GM19240 (cell line): ENCODE results near the gene ZDHHC18.
A peak's percentile ranks its signal among the peaks of the same experiment; 100 is the strongest.

Experiments used
- DNase-seq: peaks from one replicate; pipeline ENCODE4 v3.0.0; 2011; ENCODE audit warnings: low spot score; ENCODE audit not compliant: insufficient read length

ZDHHC18 gene

GRCh38 chr1:26826261-26827105 is at the start of gene ZDHHC18:
ZDHHC18 (plus strand) TSS chr1:26826688; CDS start chr1:26826805, 117 bp downstream.
- DNase-seq = peak; percentile 75

- DNase-seq = no peak
Measured at GRCh38 chr1:26779098-26779668, 47.3 kb upstream of the ZDHHC18 start.

- DNase-seq = no peak
Measured at GRCh38 chr1:26780344-26780957, 46.0 kb upstream of the ZDHHC18 start.

GRCh38 chr1:26781206-26781825 is 45.2 kb upstream of the ZDHHC18 start:
- DNase-seq = no peak

- DNase-seq = no peak
Measured at GRCh38 chr1:26782521-26783212, 43.8 kb upstream of the ZDHHC18 start.

- DNase-seq = no peak
Measured at GRCh38 chr1:26783646-26784022, 42.9 kb upstream of the ZDHHC18 start.

- no peak for DNase-seq
Measured at GRCh38 chr1:26784023-26784871, 42.2 kb upstream of the ZDHHC18 start.

GRCh38 chr1:26784886-26785285 is 41.6 kb upstream of the ZDHHC18 start:
- DNase-seq = no peak

GRCh38 chr1:26785611-26786436 is 40.7 kb upstream of the ZDHHC18 start:
- DNase-seq = no peak

- peak; percentile 47 for DNase-seq
Measured at GRCh38 chr1:26786437-26787380, 39.8 kb upstream of the ZDHHC18 start.

- peak; percentile 59 for DNase-seq
Measured at GRCh38 chr1:26787381-26787705, 39.1 kb upstream of the ZDHHC18 start.

- DNase-seq = peak; percentile 85
Measured at GRCh38 chr1:26787706-26788514, 38.6 kb upstream of the ZDHHC18 start, which contains the start of gene PIGV. PIGV (plus strand) TSS chr1:26787950; CDS start chr1:26790816, 2,866 bp downstream.

- no peak for DNase-seq
Measured at GRCh38 chr1:26788515-26788785, 38.0 kb upstream of the ZDHHC18 start.

- DNase-seq = peak; percentile 86
Measured at GRCh38 chr1:26788836-26789611, 37.5 kb upstream of the ZDHHC18 start.

- DNase-seq = no peak
Measured at GRCh38 chr1:26789612-26789865, 36.9 kb upstream of the ZDHHC18 start.

GRCh38 chr1:26789931-26790330 is 36.6 kb upstream of the ZDHHC18 start:
- DNase-seq = no peak

GRCh38 chr1:26790551-26790953 is 35.9 kb upstream of the ZDHHC18 start:
- no peak for DNase-seq
